Urothelium cell line (cell line): ENCODE data around the gene TIPARP.
"Not testable (repeated sequence)": the region's sequence is repeated elsewhere in the genome, so short reads cannot be mapped to it uniquely, and the experiment has no call there.

Source experiments
- DNase-seq: peaks from one replicate; pipeline ENCODE4 v3.0.0; 2011; ENCODE audit warnings: low spot score, mixed read lengths
- FAIRE-seq: peaks from 2 replicates; lab custom pipeline; 2011; peaks lifted over from hg19 to GRCh38; lab: Jason Lieb, UNC

Gene TIPARP

DNA sequence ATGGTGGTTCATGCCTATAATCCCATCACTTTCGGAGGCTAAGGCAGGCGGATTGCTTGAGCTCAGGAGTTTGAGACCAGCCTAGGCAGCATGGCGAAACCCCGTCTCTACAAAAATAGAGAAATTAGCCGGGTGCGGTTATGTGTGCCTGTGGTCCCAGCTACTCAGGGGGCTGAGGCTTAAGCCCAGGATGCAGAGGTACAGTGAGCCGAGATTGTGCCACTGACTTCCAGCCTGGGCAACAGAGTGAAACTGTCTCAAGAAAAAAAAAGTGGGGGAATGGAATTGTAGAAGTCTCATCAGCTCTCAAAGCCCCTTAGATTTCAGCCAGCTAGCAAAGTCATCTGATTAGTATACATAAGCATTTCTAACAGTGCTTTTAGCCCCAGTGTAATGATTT is 33.2 kb downstream of the TIPARP start:
- no peak for DNase-seq
- FAIRE-seq, result no peak

DNA sequence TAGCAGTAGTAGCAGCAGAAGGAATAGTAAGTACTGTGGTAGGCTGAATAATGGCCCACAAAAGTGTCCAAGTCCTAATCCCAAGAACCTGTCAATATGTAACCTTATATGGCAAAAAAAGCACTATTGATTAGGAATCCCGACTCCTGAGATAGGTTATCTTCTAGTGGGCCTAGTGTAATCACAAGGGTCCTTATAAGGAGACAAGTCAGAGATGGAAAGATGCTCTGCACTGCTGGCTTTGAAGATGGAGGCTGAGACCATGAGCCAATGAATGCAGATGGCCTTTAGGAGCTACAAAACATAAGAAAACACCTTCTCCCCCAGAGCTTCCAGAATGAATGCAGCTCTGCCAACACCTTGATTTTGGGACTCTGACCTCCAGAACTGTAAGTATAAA is 36.0 kb downstream of the TIPARP start:
- no peak for FAIRE-seq
- DNase-seq, result no peak

DNA sequence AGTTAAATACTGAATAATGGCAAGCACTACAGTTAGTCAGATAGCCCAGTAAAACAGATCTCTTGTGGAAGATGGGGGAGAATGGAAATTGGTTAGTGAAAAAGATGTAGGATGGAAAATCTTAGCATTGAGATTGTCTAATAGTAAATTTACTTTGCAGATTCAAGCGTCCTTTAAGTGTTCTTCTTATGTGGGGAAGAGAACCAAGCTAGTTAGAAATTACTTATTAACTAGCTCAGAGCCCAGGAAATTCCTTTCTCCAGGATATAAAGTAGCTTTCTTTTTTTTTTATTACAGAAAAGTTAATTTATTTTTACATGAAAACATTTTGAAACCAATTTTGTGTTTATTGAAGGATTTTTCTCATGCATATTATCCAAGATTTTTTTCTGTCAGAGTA is 36.7 kb downstream of the TIPARP start:
- no peak for DNase-seq
- FAIRE-seq, result no peak

- not testable (repeated sequence) for FAIRE-seq, DNase-seq
Observed at GRCh38 chr3:156711944-156712343, 37.6 kb downstream of the TIPARP start.

DNA sequence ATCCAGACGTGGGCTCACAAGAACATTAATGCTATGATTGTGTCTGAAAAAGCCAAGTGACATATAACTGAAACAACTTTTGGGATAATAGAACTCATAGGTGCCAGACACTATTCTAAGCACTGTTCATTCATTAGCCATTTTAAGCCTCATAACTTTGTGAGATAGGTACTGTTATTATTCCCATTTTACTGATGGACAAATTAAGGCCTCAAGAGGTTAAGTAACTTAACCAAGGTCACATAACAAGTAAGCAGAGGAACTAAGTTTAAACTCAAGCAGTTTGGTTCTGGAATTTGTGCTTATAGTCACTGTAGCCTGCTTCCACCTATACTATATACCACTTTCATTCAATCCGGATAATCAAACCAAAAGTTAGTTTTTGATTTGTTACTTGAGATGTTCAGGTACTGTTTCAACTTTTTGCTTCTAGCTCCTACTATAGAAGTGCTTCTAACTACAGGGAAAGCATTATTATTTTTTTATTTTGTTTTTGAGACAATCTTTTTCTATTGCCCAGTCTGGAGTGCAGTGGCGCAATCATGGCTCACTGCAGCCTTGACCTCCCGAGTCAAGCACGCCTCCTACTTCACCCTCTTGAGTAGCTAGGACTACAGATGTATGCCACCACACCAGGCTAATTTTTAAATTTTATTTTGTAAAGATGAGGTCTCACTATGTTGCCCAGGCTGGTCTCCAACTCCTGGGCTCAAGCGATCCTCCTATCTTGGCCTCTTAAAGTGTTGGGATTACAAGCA is 41.9 kb downstream of the TIPARP start:
- FAIRE-seq, result no peak

GRCh38 chr3:156718622-156719306 is 44.4 kb downstream of the TIPARP start:
- no peak for FAIRE-seq
- DNase-seq, result no peak

More for the DNA sequence above, 41.9 kb downstream of the TIPARP start:
- DNase-seq, result no peak

DNA sequence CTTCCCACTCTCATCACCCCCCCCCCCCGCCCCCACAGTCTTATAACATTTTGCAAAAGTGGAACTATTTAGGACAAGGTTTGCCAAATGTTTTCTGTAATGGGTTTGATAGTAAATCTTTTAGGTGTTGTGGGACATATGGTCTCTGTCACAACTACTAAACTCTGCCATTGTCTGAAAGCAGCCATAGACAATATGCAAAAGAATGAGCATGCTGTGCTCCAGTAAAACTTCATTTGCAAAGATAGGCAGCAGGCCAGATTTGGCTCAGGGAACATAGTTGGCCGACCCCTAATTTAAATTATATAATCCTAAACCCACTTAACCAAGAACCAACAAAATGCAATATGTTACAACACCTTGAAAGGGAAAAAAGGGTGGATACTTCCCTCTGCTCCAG is 46.4 kb downstream of the TIPARP start:
- DNase-seq, result no peak
- no peak for FAIRE-seq

DNA sequence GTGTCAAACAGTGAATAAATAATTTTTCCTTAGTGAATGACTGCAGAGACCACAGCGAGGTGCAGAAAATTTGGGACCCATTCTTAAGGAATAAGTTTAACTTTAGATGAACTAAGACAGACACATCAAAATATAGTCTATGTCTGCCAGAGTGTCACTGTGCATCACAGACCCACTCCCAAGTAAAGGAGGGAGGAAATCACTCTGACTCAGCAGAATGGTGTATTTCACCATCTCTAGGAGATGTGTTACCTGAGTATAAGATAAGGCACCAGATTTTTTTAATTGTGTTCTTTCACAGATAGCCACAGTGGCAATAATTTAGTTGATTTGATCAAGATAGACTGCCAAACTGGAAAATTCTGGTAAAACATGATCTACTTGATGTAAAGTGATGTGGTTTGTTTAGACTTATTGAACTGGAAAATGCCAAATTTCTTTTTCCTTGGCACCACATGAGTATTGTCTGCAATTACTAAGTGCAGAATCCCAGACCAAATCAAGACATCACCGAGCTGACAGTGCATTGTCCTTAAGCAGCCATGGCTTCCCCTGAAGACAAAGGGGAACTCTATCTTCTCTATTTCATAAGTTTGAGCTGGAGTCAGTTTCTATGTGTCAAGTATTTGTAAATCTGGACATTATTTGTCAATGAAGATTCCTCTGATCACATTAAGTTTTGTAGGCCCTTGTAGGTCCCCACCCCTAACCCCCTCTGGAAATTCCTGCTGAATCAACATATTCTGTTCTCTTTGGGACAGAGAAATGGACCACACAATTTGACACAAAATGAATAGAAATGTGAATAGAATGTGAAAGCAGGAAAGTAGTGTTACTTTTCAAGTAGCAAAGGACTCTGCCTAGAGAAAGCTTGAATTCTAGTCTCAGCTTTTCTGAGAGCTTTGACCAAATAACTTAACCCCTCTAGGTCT is 47.6 kb downstream of the TIPARP start:
- FAIRE-seq (no peak), DNase-seq (no peak)

- FAIRE-seq, result no peak
Observed at GRCh38 chr3:156723182-156723619, 48.8 kb downstream of the TIPARP start.

GRCh38 chr3:156725682-156726081 is 51.3 kb downstream of the TIPARP start:
- no peak for FAIRE-seq
- DNase-seq, result no peak

More at GRCh38 chr3:156723182-156723619, 48.8 kb downstream of the TIPARP start:
- no peak for DNase-seq

GRCh38 chr3:156726456-156726855 is 52.1 kb downstream of the TIPARP start:
- DNase-seq, result no peak
- FAIRE-seq, result no peak

DNA sequence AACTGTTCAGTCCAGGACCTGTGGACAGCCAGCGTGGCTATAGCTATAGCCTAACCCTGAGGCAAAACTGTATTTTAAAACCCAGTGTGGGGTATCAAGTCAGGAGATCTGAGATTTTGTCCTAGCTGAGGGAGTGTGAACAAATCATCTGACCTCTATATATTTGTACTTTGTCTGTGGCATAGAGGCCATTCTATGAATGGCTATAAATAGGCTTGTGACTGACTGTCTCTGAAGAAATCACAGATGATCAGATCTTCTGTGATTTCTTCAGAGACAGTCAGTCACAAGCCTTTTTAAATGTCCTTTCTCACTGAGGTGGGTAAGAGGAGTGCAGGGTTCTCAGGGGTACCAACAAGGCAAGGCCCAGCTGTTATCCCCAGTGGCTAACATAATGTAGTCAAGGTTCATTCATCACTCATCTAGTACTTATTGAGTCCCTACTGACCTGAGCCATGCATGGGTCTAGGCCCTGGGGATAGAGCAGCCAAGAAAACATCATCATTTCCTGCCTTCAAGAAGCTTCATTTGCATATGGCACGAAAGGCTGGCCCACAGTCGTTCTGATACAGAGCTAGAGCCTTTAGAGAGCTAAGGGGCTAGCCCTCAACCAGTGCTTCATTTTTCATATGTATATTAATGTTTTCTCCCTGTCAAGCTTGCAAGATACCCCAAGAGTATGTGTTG is 53.3 kb downstream of the TIPARP start:
- FAIRE-seq (no peak), DNase-seq (no peak)

GRCh38 chr3:156728267-156728985 is 54.0 kb downstream of the TIPARP start:
- DNase-seq (no peak), FAIRE-seq (no peak)

GRCh38 chr3:156729460-156730179 is 55.2 kb downstream of the TIPARP start:
- FAIRE-seq (no peak), DNase-seq (no peak)

GRCh38 chr3:156731813-156732212 is 57.4 kb downstream of the TIPARP start:
- DNase-seq (no peak), FAIRE-seq (no peak)

DNA sequence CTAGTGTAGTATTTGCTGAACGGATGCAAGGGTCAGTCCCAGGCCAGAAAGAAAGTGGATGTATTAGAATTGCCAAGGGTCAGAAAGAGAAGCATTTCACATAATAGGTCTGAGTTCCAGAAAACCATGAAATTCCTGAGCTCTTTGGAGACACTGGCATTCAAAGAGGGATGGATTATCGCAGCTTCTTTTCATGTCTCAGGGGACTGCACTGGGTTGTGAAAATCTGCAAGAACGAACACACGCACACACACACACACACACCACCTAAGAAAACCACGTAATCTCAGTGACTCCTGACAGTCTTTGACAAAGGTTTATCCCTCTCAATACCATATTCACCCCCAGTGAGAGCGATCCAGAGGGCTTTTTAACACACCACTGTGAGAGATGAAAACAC is 57.9 kb downstream of the TIPARP start:
- DNase-seq (no peak), FAIRE-seq (no peak)

DNA sequence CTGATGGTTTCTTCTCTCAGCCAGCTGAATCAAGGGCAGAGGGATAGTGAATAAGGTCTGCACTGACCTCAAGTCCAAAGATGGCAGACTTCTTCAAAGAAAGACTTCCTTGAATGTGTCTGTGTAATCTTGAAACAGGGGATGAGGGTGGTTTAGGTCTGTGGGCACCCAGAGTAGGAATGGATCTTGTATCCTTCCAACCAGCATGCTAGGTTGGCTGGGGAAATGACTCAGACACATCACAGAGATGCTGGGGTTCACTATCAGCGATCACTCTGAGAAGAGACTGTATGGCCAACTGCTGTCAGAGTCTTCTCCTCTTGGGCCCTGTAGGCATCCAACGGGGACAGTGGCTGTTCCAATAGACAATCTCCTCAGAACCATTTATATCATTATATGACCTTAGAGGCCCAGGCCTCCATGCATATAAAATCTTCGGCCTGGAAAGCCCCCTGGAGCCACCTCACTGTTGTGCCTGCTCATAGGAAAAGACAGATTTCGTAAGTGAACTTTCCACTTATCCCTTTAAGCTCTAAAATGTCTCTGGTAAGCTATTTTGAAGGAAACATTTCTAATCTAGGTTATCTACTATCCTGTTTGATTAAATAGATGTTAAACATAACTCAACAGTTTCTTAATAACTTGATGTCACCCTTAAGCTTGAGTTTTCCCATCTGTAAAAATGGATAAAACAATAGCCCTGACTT is 58.5 kb downstream of the TIPARP start:
- FAIRE-seq, result no peak
- no peak for DNase-seq

DNA sequence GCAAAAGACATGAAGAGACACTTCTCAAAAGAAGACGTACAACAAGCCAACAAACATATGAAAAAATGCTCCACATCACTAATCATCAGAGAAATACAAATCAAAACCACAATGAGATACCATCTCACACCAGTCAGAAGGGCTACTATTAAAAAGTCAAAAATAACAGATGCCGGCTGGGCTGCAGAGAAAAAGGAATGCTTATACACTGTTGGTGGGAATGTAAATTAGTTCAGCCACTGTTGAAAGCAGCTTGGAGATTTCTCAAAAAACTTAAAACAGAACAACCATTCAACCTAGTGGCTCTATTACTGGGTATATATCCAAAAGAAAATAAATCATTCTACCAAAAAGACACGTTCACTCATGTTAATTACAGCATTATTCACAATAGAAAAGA is 60.3 kb downstream of the TIPARP start:
- not testable (repeated sequence) for DNase-seq, FAIRE-seq

DNA sequence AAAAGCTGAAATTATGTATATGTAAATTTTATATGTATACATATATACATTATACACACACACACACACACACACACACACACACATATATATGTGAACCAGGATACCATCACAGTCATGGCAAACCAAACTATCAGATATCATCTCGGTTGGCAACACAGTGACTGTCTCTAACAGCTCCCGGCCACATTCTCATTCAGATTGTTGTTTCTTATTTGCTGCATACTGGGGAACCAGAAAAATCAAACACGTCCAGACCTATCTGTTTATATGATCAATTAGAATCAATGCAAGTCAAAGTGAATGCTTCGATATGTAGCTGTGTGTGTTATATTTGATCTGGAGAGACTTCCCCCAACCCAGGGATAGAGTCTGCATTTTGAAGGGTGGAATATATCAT is 61.1 kb downstream of the TIPARP start:
- FAIRE-seq, result no peak

More for the DNA sequence above, 61.1 kb downstream of the TIPARP start:
- no peak for DNase-seq
